Endodermal cell (in vitro differentiated cells): Measurements from ENCODE around the gene CTTN. TPM values are rescaled to one million over a fixed set of nuclear protein-coding genes. Genes with fewer than 3 reads are reported as not detected.

Experiments used
- DNase-seq: peaks from one replicate; pipeline ENCODE4 v3.0.0-alpha.2; 2017
- H3K27ac ChIP-seq: 2 replicates; pipeline ENCODE4 v1.5.1; 2013; ENCODE audit warnings: mild to moderate bottlenecking, low read depth, low read length, moderate library complexity
- H3K27me3 ChIP-seq: 2 replicates; pipeline ENCODE4 v1.6.1; 2013; ENCODE audit warnings: mild to moderate bottlenecking, low read length, moderate library complexity; ENCODE audit not compliant: insufficient read depth, control insufficient read depth, poor library complexity, severe bottlenecking
- H3K36me3 ChIP-seq: 2 replicates; pipeline ENCODE4 v1.7.0; 2013; ENCODE audit warnings: mild to moderate bottlenecking, low read length, moderate library complexity; ENCODE audit not compliant: control insufficient read depth, insufficient read depth
- H3K4me1 ChIP-seq: one replicate; pipeline ENCODE4 v1.7.0; 2013; ENCODE audit warnings: low read length; ENCODE audit not compliant: control insufficient read depth, insufficient read depth
- H3K4me3 ChIP-seq: 2 replicates; pipeline ENCODE4 v1.5.1; 2013; ENCODE audit warnings: mild to moderate bottlenecking, low read length, moderate library complexity
- H3K9ac ChIP-seq: 2 replicates; pipeline ENCODE4 v1.6.1; 2013; ENCODE audit warnings: mild to moderate bottlenecking, low read length, moderate library complexity; ENCODE audit not compliant: poor library complexity, severe bottlenecking; ENCODE audit errors: extremely low read depth
- H3K9me3 ChIP-seq: 2 replicates; pipeline ENCODE4 v1.6.1; 2013; ENCODE audit warnings: mild to moderate bottlenecking, low read length, moderate library complexity; ENCODE audit not compliant: control insufficient read depth
- H3K27ac Mint-ChIP-seq: 2 replicates; pipeline ENCODE4 v1.8.0; 2020; ENCODE audit warnings: mixed read lengths
- H3K27me3 Mint-ChIP-seq: 2 replicates; pipeline ENCODE4 v1.8.0; 2021; ENCODE audit warnings: mild to moderate bottlenecking, mixed read lengths; ENCODE audit not compliant: insufficient read depth
- H3K36me3 Mint-ChIP-seq: 2 replicates; pipeline ENCODE4 v1.8.0; 2020; ENCODE audit warnings: low read depth, mixed read lengths
- H3K4me1 Mint-ChIP-seq: 2 replicates; pipeline ENCODE4 v1.8.0; 2020; ENCODE audit warnings: mixed read lengths
- H3K4me3 Mint-ChIP-seq: 2 replicates; pipeline ENCODE4 v1.8.0; 2020; ENCODE audit warnings: mild to moderate bottlenecking, moderate library complexity, mixed read lengths
- H3K9me3 Mint-ChIP-seq: 2 replicates; pipeline ENCODE4 v1.8.0; 2020; ENCODE audit warnings: mild to moderate bottlenecking, mixed read lengths
- WGBS, 2 experiments: methylation state at CpG; one replicate each; pipeline versions ENCODE4 v1.1.5 to v1.1.7; 2013; ENCODE audit warnings: missing lambda C conversion rate in 2 of 2, mixed read lengths in 1 of 2; ENCODE audit not compliant: insufficient coverage in 1 of 2, insufficient read length in 1 of 2; 5-methylcytosine and 5-hydroxymethylcytosine counted together
- total RNA-seq, 2 donors: library from RNA; stranded (reverse); fragmentation: NEBNext Ultra II Directional in 1 of 2; extraction: Animal tissue kit (Norgen Biotek cat#: 25700) in 1 of 2; gene quantifications; 2 replicates in 1 of 2; 3 replicates in 1 of 2; pipeline ENCODE4 v1.2.1, GENCODE V29; 2021
- TF ChIP-seq, protein P1 (sequence below): fragments of 200-600 bp; sonication (generic); conservative IDR thresholded peaks from 2 replicates; pipeline ENCODE4 v1.5.0; 2021; ENCODE audit warnings: antibody characterized with exemption, mild to moderate bottlenecking

Gene CTTN
- total RNA-seq, 2 donors from 2014 or later = 282 to 283 TPM

- H3K27me3 Mint-ChIP-seq = peaks cover 6% of the 10 kb centered on the region
- H3K36me3 Mint-ChIP-seq = peaks cover 2% of the 10 kb centered on the region
- H3K27me3 ChIP-seq = no peaks in the 10 kb centered on the region
- no peak overlapping the region for H3K4me3 ChIP-seq
- no peak for DNase-seq
- peaks cover 1% of the 10 kb centered on the region for H3K4me1 Mint-ChIP-seq
- H3K9me3 ChIP-seq = no peaks in the 10 kb centered on the region
- H3K27ac Mint-ChIP-seq = no peak overlapping the region
- H3K4me3 Mint-ChIP-seq = no peak overlapping the region
- H3K4me1 ChIP-seq = no peaks in the 10 kb centered on the region
- peaks cover 6% of the 10 kb centered on the region for H3K9me3 Mint-ChIP-seq
- H3K27ac ChIP-seq = no peak overlapping the region
- TF ChIP-seq, protein P1, sequence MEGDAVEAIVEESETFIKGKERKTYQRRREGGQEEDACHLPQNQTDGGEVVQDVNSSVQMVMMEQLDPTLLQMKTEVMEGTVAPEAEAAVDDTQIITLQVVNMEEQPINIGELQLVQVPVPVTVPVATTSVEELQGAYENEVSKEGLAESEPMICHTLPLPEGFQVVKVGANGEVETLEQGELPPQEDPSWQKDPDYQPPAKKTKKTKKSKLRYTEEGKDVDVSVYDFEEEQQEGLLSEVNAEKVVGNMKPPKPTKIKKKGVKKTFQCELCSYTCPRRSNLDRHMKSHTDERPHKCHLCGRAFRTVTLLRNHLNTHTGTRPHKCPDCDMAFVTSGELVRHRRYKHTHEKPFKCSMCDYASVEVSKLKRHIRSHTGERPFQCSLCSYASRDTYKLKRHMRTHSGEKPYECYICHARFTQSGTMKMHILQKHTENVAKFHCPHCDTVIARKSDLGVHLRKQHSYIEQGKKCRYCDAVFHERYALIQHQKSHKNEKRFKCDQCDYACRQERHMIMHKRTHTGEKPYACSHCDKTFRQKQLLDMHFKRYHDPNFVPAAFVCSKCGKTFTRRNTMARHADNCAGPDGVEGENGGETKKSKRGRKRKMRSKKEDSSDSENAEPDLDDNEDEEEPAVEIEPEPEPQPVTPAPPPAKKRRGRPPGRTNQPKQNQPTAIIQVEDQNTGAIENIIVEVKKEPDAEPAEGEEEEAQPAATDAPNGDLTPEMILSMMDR = peak; percentile 20
- WGBS, 2 experiments = 88 to 100% methylated on average over 4 of the region's 4 CpGs
- no peak overlapping the region for H3K9ac ChIP-seq
- no peaks in the 10 kb centered on the region for H3K36me3 ChIP-seq
These were observed 61.8 kb downstream of the CTTN start for GRCh38 chr11:70460111-70460510.

GRCh38 chr11:70460964-70461363, 62.6 kb downstream of the CTTN start:
- no peak overlapping the region for H3K4me3 Mint-ChIP-seq
- no peaks in the 10 kb centered on the region for H3K4me1 ChIP-seq
- no peaks in the 10 kb centered on the region for H3K9me3 ChIP-seq
- H3K4me3 ChIP-seq = no peak overlapping the region
- peaks cover 2% of the 10 kb centered on the region for H3K36me3 Mint-ChIP-seq
- TF ChIP-seq, protein P1 = no peak
- peaks cover 6% of the 10 kb centered on the region for H3K27me3 Mint-ChIP-seq
- no peak overlapping the region for H3K9ac ChIP-seq
- 83 to 84% methylated on average over 8 to 10 of the region's 10 CpGs for WGBS, 2 experiments
- H3K27ac Mint-ChIP-seq = no peak overlapping the region
- H3K4me1 Mint-ChIP-seq = peaks cover 1% of the 10 kb centered on the region
- no peak overlapping the region for H3K27ac ChIP-seq
- no peaks in the 10 kb centered on the region for H3K27me3 ChIP-seq
- DNase-seq = no peak
- H3K9me3 Mint-ChIP-seq = peaks cover 6% of the 10 kb centered on the region
- H3K36me3 ChIP-seq = no peaks in the 10 kb centered on the region

GRCh38 chr11:70462818-70463477, 64.6 kb downstream of the CTTN start:
- Mint-ChIP-seq H3K4me1 (no peaks in the 10 kb centered on the region), H3K36me3 (peaks cover 2% of the 10 kb centered on the region), H3K4me3 (no peak overlapping the region), H3K9me3 (peaks cover 4% of the 10 kb centered on the region), H3K27ac (no peak overlapping the region), H3K27me3 (peaks cover 6% of the 10 kb centered on the region)
- Histone ChIP-seq H3K36me3 (no peaks in the 10 kb centered on the region), H3K9ac (no peak overlapping the region), H3K27me3 (no peaks in the 10 kb centered on the region), H3K4me1 (no peaks in the 10 kb centered on the region), H3K4me3 (no peak overlapping the region), H3K9me3 (no peaks in the 10 kb centered on the region), H3K27ac (no peak overlapping the region)
- 92 to 100% methylated on average over 4 to 12 of the region's 12 CpGs for WGBS, 2 experiments
- DNase-seq = peak; percentile 64
- TF ChIP-seq, protein P1 = no peak
